HepG2 (cell line): ENCODE measurements around the gene POLE3. TPM values are rescaled to one million over a fixed set of nuclear protein-coding genes. Genes with fewer than 3 reads are reported as not detected.

Experiments
- ADNP ChIP-seq: sonication (generic); formaldehyde crosslinking; IDR thresholded peaks from 2 replicates; pipeline ENCODE4 v1.4.0; 2020; ENCODE audit warnings: missing genetic modification reagents
- HDAC6 ChIP-seq: fragments of 200-600 bp; sonication (generic); IDR thresholded peaks from 2 replicates; pipeline ENCODE4 v1.7.0; 2017; ENCODE audit warnings: mild to moderate bottlenecking, antibody characterized with exemption, low read length, low read depth
- ISL2 ChIP-seq: sonication (generic); formaldehyde crosslinking; IDR thresholded peaks from 2 replicates; pipeline ENCODE4 v1.5.0; 2020; ENCODE audit warnings: missing genetic modification reagents
- KAT2B ChIP-seq: fragments of 150-350 bp; IDR thresholded peaks from 2 replicates; pipeline ENCODE4 v1.6.1; 2014; ENCODE audit warnings: low read depth, low read length, borderline replicate concordance
- KDM2A ChIP-seq: sonication (generic); formaldehyde crosslinking; IDR thresholded peaks from 2 replicates; pipeline ENCODE4 v1.4.0; 2020; ENCODE audit warnings: low read depth, missing genetic modification reagents, borderline replicate concordance
- MLLT10 ChIP-seq: sonication (generic); formaldehyde crosslinking; IDR thresholded peaks from 2 replicates; pipeline ENCODE4 v1.4.0; 2020; ENCODE audit warnings: missing genetic modification reagents
- PAWR ChIP-seq: sonication (generic); formaldehyde crosslinking; IDR thresholded peaks from 2 replicates; pipeline ENCODE4 v1.4.0; 2020; ENCODE audit warnings: missing genetic modification reagents, mild to moderate bottlenecking, borderline replicate concordance
- PHF21A ChIP-seq: sonication (generic); formaldehyde crosslinking; IDR thresholded peaks from 2 replicates; pipeline ENCODE4 v1.5.0; 2020; ENCODE audit warnings: mild to moderate bottlenecking, missing genetic modification reagents
- PRPF4 ChIP-seq: fragments of 200-400 bp; formaldehyde crosslinking; IDR thresholded peaks from 2 replicates; pipeline ENCODE4 v1.6.1; 2016; ENCODE audit warnings: low read length, low read depth; ENCODE audit not compliant: poor library complexity, severe bottlenecking
- SMAD9 ChIP-seq: sonication (generic); formaldehyde crosslinking; IDR thresholded peaks from 2 replicates; pipeline ENCODE4 v1.5.1; 2020; ENCODE audit warnings: mild to moderate bottlenecking, missing genetic modification reagents
- SMARCE1 ChIP-seq: fragments of 450-650 bp; IDR thresholded peaks from 2 replicates; pipeline ENCODE4 v1.6.1; 2017; ENCODE audit warnings: borderline replicate concordance
- SOX5 ChIP-seq: IDR thresholded peaks from 2 replicates; pipeline ENCODE4 v1.6.1; 2016; ENCODE audit warnings: borderline replicate concordance
- SP5 ChIP-seq: IDR thresholded peaks from 2 replicates; pipeline ENCODE4 v1.6.1; 2016; ENCODE audit warnings: low read depth, borderline replicate concordance
- ZFP41 ChIP-seq: sonication (generic); formaldehyde crosslinking; IDR thresholded peaks from 2 replicates; pipeline ENCODE4 v1.4.0; 2020; ENCODE audit warnings: mild to moderate bottlenecking, missing genetic modification reagents, borderline replicate concordance
- ZFP62 ChIP-seq: sonication (generic); formaldehyde crosslinking; IDR thresholded peaks from 2 replicates; pipeline ENCODE4 v1.4.0; 2020; ENCODE audit warnings: missing genetic modification reagents
- ZKSCAN5 ChIP-seq: sonication (generic); formaldehyde crosslinking; IDR thresholded peaks from 2 replicates; pipeline ENCODE4 v1.5.1; 2020; ENCODE audit warnings: mild to moderate bottlenecking, missing genetic modification reagents
- ZNF224 ChIP-seq: sonication (generic); formaldehyde crosslinking; IDR thresholded peaks from 2 replicates; pipeline ENCODE4 v1.5.0; 2020; ENCODE audit warnings: mild to moderate bottlenecking, missing genetic modification reagents
- ZNF33B ChIP-seq: sonication (generic); formaldehyde crosslinking; IDR thresholded peaks from 2 replicates; pipeline ENCODE4 v1.5.1; 2020; ENCODE audit warnings: mild to moderate bottlenecking, missing genetic modification reagents
- ZNF672 ChIP-seq: sonication (generic); formaldehyde crosslinking; IDR thresholded peaks from 2 replicates; pipeline ENCODE4 v1.8.1; 2022; ENCODE audit warnings: missing genetic modification reagents
- ZNF75D ChIP-seq: sonication (generic); formaldehyde crosslinking; IDR thresholded peaks from 2 replicates; pipeline ENCODE4 v1.8.1; 2023; ENCODE audit warnings: missing genetic modification reagents, mild to moderate bottlenecking, borderline replicate concordance
- ZNF790 ChIP-seq: sonication (generic); formaldehyde crosslinking; IDR thresholded peaks from 2 replicates; pipeline ENCODE4 v1.8.0; 2022; ENCODE audit warnings: missing genetic modification reagents, mild to moderate bottlenecking, borderline replicate concordance
- polyA plus RNA-seq, 8 experiments: library from polyadenylated mRNA; depleted of rRNA in 3 of 8; stranded (reverse) in 7 of 8; unstranded in 1 of 8; fragments of >200 nt; fragmentation: Illumina TruSeq in 4 of 8; extraction: Trizol in 4 of 8; gene quantifications; 2 replicates each; pipeline versions ENCODE4 v1.2.1 to v1.2.3, GENCODE V29; 2011 to 2016; ENCODE audit warnings: low read depth in 4 of 8, missing spikeins in 1 of 8, mixed read lengths in 1 of 8; ENCODE audit not compliant: insufficient read depth in 1 of 8
- total RNA-seq, 5 experiments: library from RNA; depleted of rRNA; stranded (reverse); fragments of >200 nt; fragmentation: Illumina TruSeq; extraction: Trizol; gene quantifications; 2 replicates each; pipeline ENCODE4 v1.2.3, GENCODE V29; 2016; ENCODE audit warnings: low read depth in 1 of 5
- TF ChIP-seq, protein P1 (sequence below), 2 experiments: fragments of 450-650 bp in 1 of 2; sonication (generic) in 1 of 2; formaldehyde crosslinking in 1 of 2; IDR thresholded peaks; 2 replicates each; pipeline versions ENCODE4 v1.6.1 to v1.8.0; 2016 to 2022; ENCODE audit warnings: antibody characterized with exemption in 1 of 2, mild to moderate bottlenecking in 1 of 2, missing genetic modification reagents in 1 of 2
- TF ChIP-seq, protein P2 (sequence below): sonication (generic); formaldehyde crosslinking; IDR thresholded peaks from 2 replicates; pipeline ENCODE4 v1.4.0; 2020; ENCODE audit warnings: missing genetic modification reagents

POLE3 gene
- total and polyA plus RNA-seq, 2 of the 13 experiments (the other 11 are each of a cell fraction or from before 2014, with no cell fraction given): 36.0 to 77.2 TPM

DNA sequence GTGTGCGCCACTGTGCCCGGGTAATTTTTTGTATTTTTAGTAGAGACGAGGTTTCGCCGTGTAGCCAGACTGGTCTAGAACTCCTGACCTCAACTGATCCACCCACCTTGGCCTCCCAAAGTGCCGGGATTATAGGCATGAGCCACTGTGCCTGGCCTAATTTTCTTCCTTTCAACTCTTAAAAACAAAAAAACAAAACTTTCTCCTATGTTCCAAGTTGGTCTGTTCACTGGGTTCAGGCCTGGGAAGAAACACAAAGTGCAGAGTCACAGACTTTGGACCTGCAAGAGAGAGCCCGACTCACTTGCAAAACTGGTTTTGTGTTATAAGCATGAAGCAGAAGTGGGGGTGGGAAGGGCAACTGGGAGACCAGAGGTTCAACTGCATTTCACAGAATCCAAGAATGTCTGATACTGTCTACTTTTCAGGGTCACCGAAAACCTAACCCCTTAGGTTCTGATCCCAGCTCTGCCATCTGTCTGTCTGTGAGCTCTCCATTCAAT, 28.5 kb downstream of the POLE3 start (continued):
- peak; percentile 63; the same call in 1 of the 2 replicates for TF ChIP-seq PHF21A (CRISPR knock-in tag)
- TF ChIP-seq ZFP41 (CRISPR knock-in tag): no peak
- TF ChIP-seq PRPF4: no peak
- TF ChIP-seq ZNF790 (CRISPR knock-in tag): no peak
- TF ChIP-seq SOX5: peak; percentile 69; the same call in 1 of the 2 replicates
- no peak for TF ChIP-seq MLLT10
- no peak for TF ChIP-seq ZKSCAN5 (CRISPR knock-in tag)
- TF ChIP-seq SP5 (CRISPR knock-in tag): peak; percentile 72
- no peak for TF ChIP-seq KAT2B
- TF ChIP-seq ZNF33B (CRISPR knock-in tag): no peak
- no peak for TF ChIP-seq SMARCE1
- TF ChIP-seq SMAD9 (CRISPR knock-in tag): no peak
- TF ChIP-seq ADNP (CRISPR knock-in tag): no peak
- TF ChIP-seq ISL2: peak; percentile 60; the same call in 1 of the 2 replicates
- no peak for TF ChIP-seq PAWR (CRISPR knock-in tag)
- TF ChIP-seq, protein P1, sequence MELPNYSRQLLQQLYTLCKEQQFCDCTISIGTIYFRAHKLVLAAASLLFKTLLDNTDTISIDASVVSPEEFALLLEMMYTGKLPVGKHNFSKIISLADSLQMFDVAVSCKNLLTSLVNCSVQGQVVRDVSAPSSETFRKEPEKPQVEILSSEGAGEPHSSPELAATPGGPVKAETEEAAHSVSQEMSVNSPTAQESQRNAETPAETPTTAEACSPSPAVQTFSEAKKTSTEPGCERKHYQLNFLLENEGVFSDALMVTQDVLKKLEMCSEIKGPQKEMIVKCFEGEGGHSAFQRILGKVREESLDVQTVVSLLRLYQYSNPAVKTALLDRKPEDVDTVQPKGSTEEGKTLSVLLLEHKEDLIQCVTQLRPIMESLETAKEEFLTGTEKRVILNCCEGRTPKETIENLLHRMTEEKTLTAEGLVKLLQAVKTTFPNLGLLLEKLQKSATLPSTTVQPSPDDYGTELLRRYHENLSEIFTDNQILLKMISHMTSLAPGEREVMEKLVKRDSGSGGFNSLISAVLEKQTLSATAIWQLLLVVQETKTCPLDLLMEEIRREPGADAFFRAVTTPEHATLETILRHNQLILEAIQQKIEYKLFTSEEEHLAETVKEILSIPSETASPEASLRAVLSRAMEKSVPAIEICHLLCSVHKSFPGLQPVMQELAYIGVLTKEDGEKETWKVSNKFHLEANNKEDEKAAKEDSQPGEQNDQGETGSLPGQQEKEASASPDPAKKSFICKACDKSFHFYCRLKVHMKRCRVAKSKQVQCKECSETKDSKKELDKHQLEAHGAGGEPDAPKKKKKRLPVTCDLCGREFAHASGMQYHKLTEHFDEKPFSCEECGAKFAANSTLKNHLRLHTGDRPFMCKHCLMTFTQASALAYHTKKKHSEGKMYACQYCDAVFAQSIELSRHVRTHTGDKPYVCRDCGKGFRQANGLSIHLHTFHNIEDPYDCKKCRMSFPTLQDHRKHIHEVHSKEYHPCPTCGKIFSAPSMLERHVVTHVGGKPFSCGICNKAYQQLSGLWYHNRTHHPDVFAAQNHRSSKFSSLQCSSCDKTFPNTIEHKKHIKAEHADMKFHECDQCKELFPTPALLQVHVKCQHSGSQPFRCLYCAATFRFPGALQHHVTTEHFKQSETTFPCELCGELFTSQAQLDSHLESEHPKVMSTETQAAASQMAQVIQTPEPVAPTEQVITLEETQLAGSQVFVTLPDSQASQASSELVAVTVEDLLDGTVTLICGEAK (IDR thresholded peaks at IDR 0.05): no peak
- TF ChIP-seq, protein P1 (CRISPR knock-in tag; IDR thresholded peaks at IDR 0.05): no peak
- TF ChIP-seq ZFP62 (CRISPR knock-in tag): no peak
- TF ChIP-seq, protein P2, sequence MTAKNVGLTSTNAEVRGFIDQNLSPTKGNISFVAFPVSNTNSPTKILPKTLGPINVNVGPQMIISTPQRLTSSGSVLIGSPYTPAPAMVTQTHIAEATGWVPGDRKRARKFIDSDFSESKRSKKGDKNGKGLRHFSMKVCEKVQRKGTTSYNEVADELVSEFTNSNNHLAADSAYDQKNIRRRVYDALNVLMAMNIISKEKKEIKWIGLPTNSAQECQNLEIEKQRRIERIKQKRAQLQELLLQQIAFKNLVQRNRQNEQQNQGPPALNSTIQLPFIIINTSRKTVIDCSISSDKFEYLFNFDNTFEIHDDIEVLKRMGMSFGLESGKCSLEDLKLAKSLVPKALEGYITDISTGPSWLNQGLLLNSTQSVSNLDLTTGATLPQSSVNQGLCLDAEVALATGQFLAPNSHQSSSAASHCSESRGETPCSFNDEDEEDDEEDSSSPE (CRISPR knock-in tag): no peak
- no peak for TF ChIP-seq ZNF672
- no peak for TF ChIP-seq ZNF75D (CRISPR knock-in tag)
- TF ChIP-seq KDM2A (CRISPR knock-in tag): no peak
- no peak for TF ChIP-seq ZNF224 (CRISPR knock-in tag)
- TF ChIP-seq HDAC6: no peak
